Measurements from ENCODE around the gene STRIP2.

- TF ChIP-seq, protein P1, sequence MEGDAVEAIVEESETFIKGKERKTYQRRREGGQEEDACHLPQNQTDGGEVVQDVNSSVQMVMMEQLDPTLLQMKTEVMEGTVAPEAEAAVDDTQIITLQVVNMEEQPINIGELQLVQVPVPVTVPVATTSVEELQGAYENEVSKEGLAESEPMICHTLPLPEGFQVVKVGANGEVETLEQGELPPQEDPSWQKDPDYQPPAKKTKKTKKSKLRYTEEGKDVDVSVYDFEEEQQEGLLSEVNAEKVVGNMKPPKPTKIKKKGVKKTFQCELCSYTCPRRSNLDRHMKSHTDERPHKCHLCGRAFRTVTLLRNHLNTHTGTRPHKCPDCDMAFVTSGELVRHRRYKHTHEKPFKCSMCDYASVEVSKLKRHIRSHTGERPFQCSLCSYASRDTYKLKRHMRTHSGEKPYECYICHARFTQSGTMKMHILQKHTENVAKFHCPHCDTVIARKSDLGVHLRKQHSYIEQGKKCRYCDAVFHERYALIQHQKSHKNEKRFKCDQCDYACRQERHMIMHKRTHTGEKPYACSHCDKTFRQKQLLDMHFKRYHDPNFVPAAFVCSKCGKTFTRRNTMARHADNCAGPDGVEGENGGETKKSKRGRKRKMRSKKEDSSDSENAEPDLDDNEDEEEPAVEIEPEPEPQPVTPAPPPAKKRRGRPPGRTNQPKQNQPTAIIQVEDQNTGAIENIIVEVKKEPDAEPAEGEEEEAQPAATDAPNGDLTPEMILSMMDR (IDR thresholded peaks at IDR 0.05 in 4 of 5, conservative IDR thresholded peaks at IDR 0.05 in 1 of 5): no peak
- TF ChIP-seq POLR2A (IDR thresholded peaks at IDR 0.05): no peak
Measured at GRCh38 chr7:129450295-129450694, 16.1 kb downstream of the STRIP2 start.

Data from gastrocnemius medialis (tissue), 4 donors.